ENCODE results near the gene SRXN1.

GRCh38 chr20:676967-677366, 24.0 kb upstream of the SRXN1 start:
- TF ChIP-seq, protein P1, sequence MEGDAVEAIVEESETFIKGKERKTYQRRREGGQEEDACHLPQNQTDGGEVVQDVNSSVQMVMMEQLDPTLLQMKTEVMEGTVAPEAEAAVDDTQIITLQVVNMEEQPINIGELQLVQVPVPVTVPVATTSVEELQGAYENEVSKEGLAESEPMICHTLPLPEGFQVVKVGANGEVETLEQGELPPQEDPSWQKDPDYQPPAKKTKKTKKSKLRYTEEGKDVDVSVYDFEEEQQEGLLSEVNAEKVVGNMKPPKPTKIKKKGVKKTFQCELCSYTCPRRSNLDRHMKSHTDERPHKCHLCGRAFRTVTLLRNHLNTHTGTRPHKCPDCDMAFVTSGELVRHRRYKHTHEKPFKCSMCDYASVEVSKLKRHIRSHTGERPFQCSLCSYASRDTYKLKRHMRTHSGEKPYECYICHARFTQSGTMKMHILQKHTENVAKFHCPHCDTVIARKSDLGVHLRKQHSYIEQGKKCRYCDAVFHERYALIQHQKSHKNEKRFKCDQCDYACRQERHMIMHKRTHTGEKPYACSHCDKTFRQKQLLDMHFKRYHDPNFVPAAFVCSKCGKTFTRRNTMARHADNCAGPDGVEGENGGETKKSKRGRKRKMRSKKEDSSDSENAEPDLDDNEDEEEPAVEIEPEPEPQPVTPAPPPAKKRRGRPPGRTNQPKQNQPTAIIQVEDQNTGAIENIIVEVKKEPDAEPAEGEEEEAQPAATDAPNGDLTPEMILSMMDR (IDR thresholded peaks at IDR 0.05; ENCODE audit: low read length), result no peak
- TF ChIP-seq EZH2 (IDR thresholded peaks at IDR 0.05; ENCODE audit: borderline replicate concordance, low read length), result no peak

Data from OCI-LY1 (cell line).